DMS153 treated with DMSO at 0.1 percent for 48 hours (cell line): ENCODE results near the gene LLGL1.
"Not testable (repeated sequence)": the region's sequence is repeated elsewhere in the genome, so short reads cannot be mapped to it uniquely, and the experiment has no call there.

Source experiments
- DNase-seq: peaks from one replicate; lab custom pipeline; 2025; ENCODE audit not compliant: unreplicated experiment; lab: John Stamatoyannopoulos, UW

LLGL1 gene

GRCh38 chr17:18194394-18194793, 31.0 kb upstream of the LLGL1 start:
- no peak for DNase-seq

GRCh38 chr17:18194804-18195203, 30.6 kb upstream of the LLGL1 start:
- DNase-seq = no peak

GRCh38 chr17:18195246-18195645, 30.2 kb upstream of the LLGL1 start:
- DNase-seq = no peak

DNA sequence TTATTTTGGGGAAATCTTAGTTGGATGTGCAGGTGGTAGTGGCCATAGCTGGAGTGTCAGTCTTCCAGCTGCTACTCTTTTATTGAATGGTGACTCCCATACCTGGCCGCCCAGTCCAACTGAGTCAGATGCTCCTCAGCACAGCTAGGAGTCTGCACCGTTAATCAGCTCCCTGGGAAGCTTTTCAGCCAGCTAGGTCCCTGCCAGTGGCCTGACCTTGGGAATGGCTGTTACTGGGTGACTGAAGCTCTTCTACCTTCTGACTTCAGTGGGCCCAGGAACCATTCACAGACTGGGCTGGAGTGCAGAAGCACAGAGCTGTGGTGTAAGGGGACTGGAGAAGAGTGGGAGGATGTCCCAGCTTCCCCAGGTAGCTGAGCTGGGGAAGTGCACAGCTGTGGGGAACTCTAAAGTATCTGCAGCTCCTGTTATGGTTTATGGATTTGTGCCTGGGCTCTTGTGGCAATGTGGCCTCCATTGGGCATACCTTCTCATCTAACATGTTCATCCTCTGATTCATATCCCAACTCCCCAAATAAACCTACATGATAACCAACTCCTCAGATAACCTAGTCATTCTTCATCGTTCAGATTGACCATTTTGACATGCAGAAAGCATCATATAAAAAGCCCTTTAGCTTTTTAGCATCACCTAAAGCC, 27.8 kb upstream of the LLGL1 start:
- no peak for DNase-seq

GRCh38 chr17:18198530-18198929, 26.9 kb upstream of the LLGL1 start:
- no peak for DNase-seq

- no peak for DNase-seq
These were observed 24.3 kb upstream of the LLGL1 start for GRCh38 chr17:18201108-18201507.

GRCh38 chr17:18203308-18203707, 22.1 kb upstream of the LLGL1 start:
- DNase-seq = no peak

DNA sequence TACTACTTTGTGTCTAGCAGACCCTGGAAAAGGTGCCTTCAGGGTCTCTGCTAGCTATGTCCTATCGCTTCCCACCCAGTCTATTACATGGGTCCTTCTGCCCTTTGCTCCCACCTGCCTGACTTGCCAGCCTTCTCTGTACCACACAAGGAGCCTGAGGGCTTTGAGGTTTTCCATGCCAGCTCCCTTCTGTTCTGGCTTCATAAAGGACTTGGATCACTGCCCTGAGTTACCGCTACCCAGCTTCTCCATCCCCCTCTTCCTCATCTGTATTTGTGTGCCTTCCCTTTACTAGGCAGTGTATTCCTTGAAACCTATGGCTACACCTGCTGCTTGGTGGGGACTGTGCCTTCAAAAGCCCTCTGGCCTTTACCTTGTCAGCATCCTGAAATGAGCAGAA, 19.6 kb upstream of the LLGL1 start:
- DNase-seq = no peak

DNA sequence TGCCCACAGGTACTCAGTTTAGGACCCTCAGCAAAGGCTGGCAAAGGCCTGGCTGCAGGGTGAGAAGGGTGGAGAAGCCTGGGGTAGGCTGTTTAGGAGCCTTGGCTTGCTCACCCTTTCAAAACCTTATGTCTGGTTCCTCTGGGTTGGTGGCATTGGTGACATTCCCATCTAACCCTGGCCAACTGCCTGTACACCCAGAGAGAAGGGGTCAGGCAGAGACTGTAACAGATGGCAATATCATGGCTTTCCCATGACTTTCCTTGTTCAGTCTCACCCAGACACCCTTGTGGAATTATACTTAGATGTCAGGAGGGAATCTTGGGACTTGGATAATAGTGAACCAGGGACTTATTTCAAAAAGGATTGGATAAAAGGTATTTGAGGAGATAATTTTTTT, 18.5 kb upstream of the LLGL1 start:
- DNase-seq = no peak

GRCh38 chr17:18208092-18208491, 17.3 kb upstream of the LLGL1 start:
- no peak for DNase-seq

GRCh38 chr17:18213666-18214270, 11.7 kb upstream of the LLGL1 start:
- DNase-seq = no peak

DNA sequence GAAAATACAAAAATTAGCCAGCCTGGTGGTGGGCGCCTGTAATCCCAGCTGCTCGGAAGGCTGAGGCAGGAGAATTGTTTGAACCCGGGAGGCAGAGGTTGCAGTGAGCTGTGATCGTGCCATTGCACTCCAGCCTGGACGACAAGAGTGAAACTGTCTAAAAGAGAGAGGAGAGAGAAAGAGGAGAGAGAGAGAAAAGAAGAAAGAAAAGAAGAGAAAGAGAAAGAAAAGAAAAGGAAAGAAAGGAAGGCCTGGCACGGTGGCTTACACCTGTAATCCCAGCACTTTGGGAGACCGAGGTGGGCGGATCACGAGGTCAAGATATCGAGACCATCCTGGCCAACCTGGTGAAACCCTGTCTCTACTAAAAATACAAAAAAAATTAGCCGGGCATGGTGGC, 8.5 kb upstream of the LLGL1 start:
- DNase-seq = not testable (repeated sequence)

DNA sequence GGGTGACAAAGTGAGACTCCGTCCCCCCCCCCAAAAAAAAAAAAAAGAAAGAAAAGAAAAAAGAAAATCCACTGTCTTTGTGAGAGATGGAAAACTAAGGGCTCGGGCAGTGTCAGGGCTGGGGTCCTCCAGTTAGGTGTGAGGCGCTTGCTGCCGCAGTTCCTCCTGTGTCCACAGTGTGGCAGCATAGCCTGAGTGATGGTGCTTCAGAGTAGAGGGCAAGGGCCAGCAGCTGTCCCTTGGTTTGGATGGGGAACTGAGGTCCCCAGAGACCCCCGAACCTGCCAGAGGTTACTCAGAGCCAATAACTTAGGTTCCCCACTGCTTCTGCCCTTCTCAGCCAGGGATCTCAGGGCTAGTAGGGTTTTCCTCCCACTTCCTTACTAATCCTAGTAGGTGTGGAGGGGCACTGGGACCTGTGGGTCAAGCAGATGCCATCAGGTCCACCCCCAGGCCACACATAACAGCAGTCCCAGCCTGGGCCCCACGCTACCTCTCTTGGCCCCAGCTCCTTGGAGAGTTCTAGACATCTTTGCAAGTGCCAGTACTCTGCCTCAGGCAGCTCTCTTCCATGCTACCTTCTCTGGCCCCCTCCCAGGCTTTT, 7.9 kb upstream of the LLGL1 start:
- DNase-seq = peak; percentile 4

GRCh38 chr17:18218756-18219415, 6.5 kb upstream of the LLGL1 start:
- no peak for DNase-seq

GRCh38 chr17:18224053-18224386, 1.4 kb upstream of the LLGL1 start:
- DNase-seq = no peak

DNA sequence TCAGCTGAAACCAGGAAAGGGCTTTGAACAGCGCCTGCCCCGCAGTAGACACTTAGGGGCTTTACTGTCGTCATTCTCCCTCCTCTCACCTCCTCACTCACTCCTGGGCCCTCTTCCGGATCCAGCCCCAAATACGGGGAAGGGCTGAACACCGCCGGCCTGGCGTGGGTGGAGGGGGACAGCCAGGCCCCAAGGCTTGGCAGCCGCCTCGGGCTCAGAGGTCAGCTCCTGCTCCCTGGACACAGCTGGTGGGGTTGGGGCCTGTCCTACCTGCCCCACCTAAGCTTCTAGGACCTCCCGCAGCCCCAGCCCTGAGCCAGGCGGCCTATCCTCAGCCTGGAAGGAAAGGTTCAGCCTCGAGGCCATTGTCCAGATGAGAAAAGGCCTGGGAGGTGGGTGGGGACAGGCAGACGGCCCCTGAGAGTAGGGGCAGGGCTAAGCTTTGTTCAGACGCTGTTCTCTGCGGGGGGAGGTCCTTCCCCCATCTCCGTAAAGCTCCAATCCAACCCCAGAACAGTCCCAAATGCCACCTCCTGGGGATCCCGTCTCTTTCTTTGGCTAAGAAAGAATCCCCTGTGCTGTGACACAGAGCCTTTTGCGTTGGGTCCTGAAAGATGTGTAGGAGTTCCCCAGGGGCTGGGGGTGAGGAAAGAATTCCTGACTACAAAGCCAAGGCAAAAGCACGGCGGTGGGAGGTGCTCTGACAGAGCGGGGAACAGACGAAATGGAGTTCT, 881 bp upstream of the LLGL1 start:
- DNase-seq = no peak

GRCh38 chr17:18225642-18226283, 328 bp downstream of the LLGL1 start:
- no peak for DNase-seq

DNA sequence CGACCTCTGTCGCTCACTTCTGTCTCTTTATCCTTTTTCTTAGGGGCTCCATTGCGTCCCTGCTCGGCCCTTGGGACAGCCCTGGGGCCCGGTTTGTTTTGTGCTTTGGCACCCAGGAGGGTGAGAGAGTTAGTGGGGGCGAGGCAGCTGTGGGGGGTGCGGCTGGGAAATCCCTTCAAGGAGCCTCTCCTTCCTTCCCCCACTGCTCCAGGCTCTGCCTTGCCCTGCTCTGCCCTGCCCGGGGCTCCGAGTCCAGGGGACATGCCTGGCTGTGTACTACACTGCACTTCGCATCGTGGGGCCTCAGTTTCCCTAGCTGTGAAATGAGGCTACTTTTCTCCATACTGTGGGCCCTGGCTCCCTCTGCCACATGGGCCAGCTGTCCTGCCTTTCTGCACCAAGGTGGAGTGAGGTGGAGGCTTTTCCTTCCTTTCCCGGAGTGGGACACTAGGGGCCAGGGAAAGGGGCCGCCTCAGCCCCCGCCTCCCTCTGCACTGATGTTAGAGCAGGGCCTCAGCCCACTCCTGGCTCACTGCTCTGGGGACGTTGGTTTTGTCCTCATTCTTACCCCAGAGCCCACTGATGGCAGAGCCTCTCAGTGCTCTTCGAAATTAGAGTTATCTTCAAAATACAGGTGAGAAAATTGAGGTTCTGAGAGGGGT, 980 bp downstream of the LLGL1 start:
- DNase-seq = no peak

GRCh38 chr17:18227635-18228034, 2.2 kb downstream of the LLGL1 start:
- no peak for DNase-seq

- no peak for DNase-seq
These were observed 2.8 kb downstream of the LLGL1 start for GRCh38 chr17:18228176-18228682.
